ENCODE measurements around the gene OSBP2.
"Not testable (repeated sequence)": the region's sequence is repeated elsewhere in the genome, so short reads cannot be mapped to it uniquely, and the experiment has no call there.

OSBP2 gene

GRCh38 chr22:30717331-30717921 is 22.8 kb downstream of the OSBP2 start:
- no peak overlapping the region for H3K4me3 ChIP-seq
- DNase-seq (ENCODE audit: low spot score in 2 of 2), result no peak
- no peaks in the 10 kb centered on the region for H3K36me3 ChIP-seq (replicated peaks)
- H3K4me1 ChIP-seq, result no peaks in the 10 kb centered on the region
- no peaks in the 10 kb centered on the region for H3K9me3 ChIP-seq
- no peaks in the 10 kb centered on the region for H3K27me3 ChIP-seq (ENCODE audit: low read depth)
- in situ Hi-C loops (cut with MboI; ENCODE audit: low sequenced_read_pairs), result no loop called here

- Histone ChIP-seq H3K9me3 (no peaks in the 10 kb centered on the region), H3K36me3 (replicated peaks) (no peaks in the 10 kb centered on the region), H3K4me3 (no peak overlapping the region), H3K27me3 (ENCODE audit: low read depth) (no peaks in the 10 kb centered on the region), H3K4me1 (no peaks in the 10 kb centered on the region)
- no peak for DNase-seq (ENCODE audit: low spot score in 2 of 2)
- in situ Hi-C loops (cut with MboI; ENCODE audit: low sequenced_read_pairs), result no loop called here
Observed at GRCh38 chr22:30717952-30718351, 23.3 kb downstream of the OSBP2 start.

GRCh38 chr22:30718491-30718890 is 23.8 kb downstream of the OSBP2 start:
- in situ Hi-C loops (cut with MboI; ENCODE audit: low sequenced_read_pairs), result no loop called here
- H3K36me3 ChIP-seq (replicated peaks), result no peaks in the 10 kb centered on the region
- H3K27me3 ChIP-seq (ENCODE audit: low read depth), result no peaks in the 10 kb centered on the region
- H3K4me1 ChIP-seq, result no peaks in the 10 kb centered on the region
- DNase-seq (ENCODE audit: low spot score in 2 of 2), result no peak
- H3K4me3 ChIP-seq, result no peak overlapping the region
- no peaks in the 10 kb centered on the region for H3K9me3 ChIP-seq

- Histone ChIP-seq H3K4me3 (no peak overlapping the region), H3K36me3 (replicated peaks) (no peaks in the 10 kb centered on the region), H3K27me3 (ENCODE audit: low read depth) (no peaks in the 10 kb centered on the region), H3K4me1 (no peaks in the 10 kb centered on the region), H3K9me3 (no peaks in the 10 kb centered on the region)
- in situ Hi-C loops (cut with MboI; ENCODE audit: low sequenced_read_pairs), result no loop called here
- no peak for DNase-seq (ENCODE audit: low spot score in 2 of 2)
Observed at GRCh38 chr22:30718938-30719337, 24.3 kb downstream of the OSBP2 start.

- Histone ChIP-seq H3K9me3 (no peaks in the 10 kb centered on the region), H3K4me1 (no peaks in the 10 kb centered on the region), H3K36me3 (replicated peaks) (no peaks in the 10 kb centered on the region), H3K4me3 (no peak overlapping the region), H3K27me3 (ENCODE audit: low read depth) (no peaks in the 10 kb centered on the region)
- in situ Hi-C loops (cut with MboI; ENCODE audit: low sequenced_read_pairs), result no loop called here
- DNase-seq (ENCODE audit: low spot score in 2 of 2), result no peak
Observed at GRCh38 chr22:30720263-30720837, 25.7 kb downstream of the OSBP2 start.

GRCh38 chr22:30721741-30722140 is 27.1 kb downstream of the OSBP2 start:
- H3K36me3 ChIP-seq (replicated peaks), result no peaks in the 10 kb centered on the region
- no peak overlapping the region for H3K4me3 ChIP-seq
- H3K4me1 ChIP-seq, result no peaks in the 10 kb centered on the region
- in situ Hi-C loops (cut with MboI; ENCODE audit: low sequenced_read_pairs), result no loop called here
- no peaks in the 10 kb centered on the region for H3K9me3 ChIP-seq
- no peaks in the 10 kb centered on the region for H3K27me3 ChIP-seq (ENCODE audit: low read depth)
- DNase-seq (ENCODE audit: low spot score in 2 of 2), result no peak

- no peaks in the 10 kb centered on the region for H3K27me3 ChIP-seq (ENCODE audit: low read depth)
- no peak overlapping the region for H3K4me3 ChIP-seq
- no peak for DNase-seq (ENCODE audit: low spot score in 2 of 2)
- H3K4me1 ChIP-seq, result no peaks in the 10 kb centered on the region
- no peaks in the 10 kb centered on the region for H3K9me3 ChIP-seq
- in situ Hi-C loops (cut with MboI; ENCODE audit: low sequenced_read_pairs), result no loop called here
- no peaks in the 10 kb centered on the region; the same call in 1 of the 2 replicates for H3K36me3 ChIP-seq (replicated peaks)
Observed at GRCh38 chr22:30728826-30729225, 34.2 kb downstream of the OSBP2 start.

- no peaks in the 10 kb centered on the region for H3K27me3 ChIP-seq (ENCODE audit: low read depth)
Observed at GRCh38 chr22:30731658-30732057, 37.0 kb downstream of the OSBP2 start.

GRCh38 chr22:30732426-30732825 is 37.8 kb downstream of the OSBP2 start:
- Histone ChIP-seq H3K4me3 (no peak overlapping the region), H3K9me3 (no peaks in the 10 kb centered on the region), H3K4me1 (no peaks in the 10 kb centered on the region), H3K36me3 (replicated peaks) (no peaks in the 10 kb centered on the region; the same call in 1 of the 2 replicates), H3K27me3 (ENCODE audit: low read depth) (no peaks in the 10 kb centered on the region)
- in situ Hi-C loops (cut with MboI; ENCODE audit: low sequenced_read_pairs), result no loop called here
- no peak for DNase-seq (ENCODE audit: low spot score in 2 of 2)

More at GRCh38 chr22:30731658-30732057, 37.0 kb downstream of the OSBP2 start:
- in situ Hi-C loops (cut with MboI; ENCODE audit: low sequenced_read_pairs), result no loop called here
- no peak overlapping the region for H3K4me3 ChIP-seq
- no peaks in the 10 kb centered on the region; the same call in 1 of the 2 replicates for H3K36me3 ChIP-seq (replicated peaks)
- no peaks in the 10 kb centered on the region for H3K4me1 ChIP-seq
- no peak for DNase-seq (ENCODE audit: low spot score in 2 of 2)
- H3K9me3 ChIP-seq, result no peaks in the 10 kb centered on the region

- H3K36me3 ChIP-seq (replicated peaks), result no peaks in the 10 kb centered on the region; the same call in 1 of the 2 replicates
- no peak overlapping the region for H3K4me3 ChIP-seq
- H3K27me3 ChIP-seq (ENCODE audit: low read depth), result no peaks in the 10 kb centered on the region
- no peaks in the 10 kb centered on the region for H3K4me1 ChIP-seq
- in situ Hi-C loops (cut with MboI; ENCODE audit: low sequenced_read_pairs), result no loop called here
- DNase-seq (ENCODE audit: low spot score in 2 of 2), result no peak
- H3K9me3 ChIP-seq, result no peaks in the 10 kb centered on the region
Observed at GRCh38 chr22:30733181-30733631, 38.5 kb downstream of the OSBP2 start.

GRCh38 chr22:30740007-30740406 is 45.3 kb downstream of the OSBP2 start:
- H3K9me3 ChIP-seq; H3K36me3 ChIP-seq (replicated peaks); in situ Hi-C loops (cut with MboI; ENCODE audit: low sequenced_read_pairs); H3K4me3 ChIP-seq; H3K4me1 ChIP-seq; DNase-seq (ENCODE audit: low spot score in 2 of 2); H3K27me3 ChIP-seq (ENCODE audit: low read depth): not testable (repeated sequence)

- DNase-seq (ENCODE audit: low spot score in 2 of 2); H3K4me3 ChIP-seq; H3K9me3 ChIP-seq; H3K4me1 ChIP-seq; in situ Hi-C loops (cut with MboI; ENCODE audit: low sequenced_read_pairs); H3K27me3 ChIP-seq (ENCODE audit: low read depth); H3K36me3 ChIP-seq (replicated peaks): not testable (repeated sequence)
Observed at GRCh38 chr22:30740511-30740910, 45.8 kb downstream of the OSBP2 start.

- DNase-seq (ENCODE audit: low spot score in 2 of 2), result no peak
- no peaks in the 10 kb centered on the region for H3K36me3 ChIP-seq (replicated peaks)
- H3K27me3 ChIP-seq (ENCODE audit: low read depth), result no peaks in the 10 kb centered on the region
- no peak overlapping the region for H3K4me3 ChIP-seq
- in situ Hi-C loops (cut with MboI; ENCODE audit: low sequenced_read_pairs), result no loop called here
- H3K9me3 ChIP-seq, result no peaks in the 10 kb centered on the region
- no peaks in the 10 kb centered on the region for H3K4me1 ChIP-seq
Observed at GRCh38 chr22:30742291-30743256, 47.9 kb downstream of the OSBP2 start.
